HEK293 (cell line): ENCODE measurements around the gene COX7A1.

Experiments
- KLF1 ChIP-seq: fragments of 450-650 bp; formaldehyde crosslinking; IDR thresholded peaks from 2 replicates; pipeline ENCODE4 v1.5.1; 2016; ENCODE audit warnings: missing biosample characterization, missing genetic modification characterization
- KLF7 ChIP-seq: fragments of 450-650 bp; formaldehyde crosslinking; IDR thresholded peaks from 2 replicates; pipeline ENCODE4 v1.5.1; 2016; ENCODE audit warnings: missing biosample characterization, missing genetic modification characterization, borderline replicate concordance
- KLF9 ChIP-seq: fragments of 450-650 bp; formaldehyde crosslinking; IDR thresholded peaks from 2 replicates; pipeline ENCODE4 v1.5.1; 2016; ENCODE audit warnings: missing biosample characterization, missing genetic modification characterization, low read depth
- MYNN ChIP-seq: fragments of 450-650 bp; formaldehyde crosslinking; IDR thresholded peaks from 2 replicates; pipeline ENCODE4 v1.5.1; 2016; ENCODE audit warnings: missing biosample characterization, missing genetic modification characterization, borderline replicate concordance
- MZF1 ChIP-seq: fragments of 450-650 bp; formaldehyde crosslinking; IDR thresholded peaks from 2 replicates; pipeline ENCODE4 v1.5.1; 2017; ENCODE audit warnings: missing biosample characterization, missing genetic modification characterization, borderline replicate concordance
- SETDB1 ChIP-seq: IDR thresholded peaks from one replicate; pipeline ENCODE4 v1.6.1; 2017; ENCODE audit warnings: mild to moderate bottlenecking, low read length, moderate library complexity, mixed read lengths; ENCODE audit not compliant: insufficient read length
- YY1 ChIP-seq: fragments of 450-650 bp; formaldehyde crosslinking; IDR thresholded peaks from 2 replicates; pipeline ENCODE4 v1.5.1; 2018; ENCODE audit warnings: missing biosample characterization, missing genetic modification characterization
- ZFP37 ChIP-seq: fragments of 450-650 bp; formaldehyde crosslinking; IDR thresholded peaks from 2 replicates; pipeline ENCODE4 v1.5.1; 2016; ENCODE audit warnings: missing biosample characterization, missing genetic modification characterization
- ZIC2 ChIP-seq: fragments of 450-650 bp; formaldehyde crosslinking; IDR thresholded peaks from 2 replicates; pipeline ENCODE4 v1.5.1; 2016; ENCODE audit warnings: missing biosample characterization, missing genetic modification characterization
- ZNF114 ChIP-seq: fragments of 450-650 bp; formaldehyde crosslinking; IDR thresholded peaks from 2 replicates; pipeline ENCODE4 v1.5.0; 2017; ENCODE audit warnings: missing biosample characterization, missing genetic modification characterization
- ZNF121 ChIP-seq: fragments of 450-650 bp; formaldehyde crosslinking; IDR thresholded peaks from 2 replicates; pipeline ENCODE4 v1.5.1; 2016; ENCODE audit warnings: missing biosample characterization, missing genetic modification characterization
- ZNF146 ChIP-seq: fragments of 450-650 bp; formaldehyde crosslinking; IDR thresholded peaks from 2 replicates; pipeline ENCODE4 v1.5.1; 2016; ENCODE audit warnings: missing biosample characterization, missing genetic modification characterization
- ZNF16 ChIP-seq: fragments of 450-650 bp; formaldehyde crosslinking; IDR thresholded peaks from 2 replicates; pipeline ENCODE4 v1.5.1; 2016; ENCODE audit warnings: low read depth, missing biosample characterization, missing genetic modification characterization
- ZNF169 ChIP-seq: fragments of 450-650 bp; formaldehyde crosslinking; IDR thresholded peaks from 2 replicates; pipeline ENCODE4 v1.5.1; 2016; ENCODE audit warnings: missing biosample characterization, missing genetic modification characterization
- ZNF174 ChIP-seq: fragments of 450-650 bp; formaldehyde crosslinking; IDR thresholded peaks from 2 replicates; pipeline ENCODE4 v1.5.0; 2017; ENCODE audit warnings: missing biosample characterization, mild to moderate bottlenecking, missing genetic modification characterization
- ZNF391 ChIP-seq: fragments of 450-650 bp; formaldehyde crosslinking; IDR thresholded peaks from 2 replicates; pipeline ENCODE4 v1.5.1; 2016; ENCODE audit warnings: low read depth, missing biosample characterization, missing genetic modification characterization, borderline replicate concordance
- ZNF394 ChIP-seq: fragments of 450-650 bp; formaldehyde crosslinking; IDR thresholded peaks from 2 replicates; pipeline ENCODE4 v1.5.1; 2016; ENCODE audit warnings: missing biosample characterization, missing genetic modification characterization, mild to moderate bottlenecking, moderate library complexity, borderline replicate concordance
- ZNF510 ChIP-seq: fragments of 450-650 bp; formaldehyde crosslinking; IDR thresholded peaks from 2 replicates; pipeline ENCODE4 v1.5.1; 2018; ENCODE audit warnings: mild to moderate bottlenecking, missing genetic modification characterization, missing biosample characterization; ENCODE audit not compliant: insufficient replicate concordance
- ZNF530 ChIP-seq: fragments of 450-650 bp; formaldehyde crosslinking; IDR thresholded peaks from 2 replicates; pipeline ENCODE4 v1.5.1; 2016; ENCODE audit warnings: low read depth, missing biosample characterization, missing genetic modification characterization
- ZNF747 ChIP-seq: fragments of 450-650 bp; formaldehyde crosslinking; IDR thresholded peaks from 2 replicates; pipeline ENCODE4 v1.5.1; 2016; ENCODE audit warnings: missing biosample characterization, missing genetic modification characterization
- TF ChIP-seq, protein P1 (sequence below): fragments of 450-650 bp; formaldehyde crosslinking; IDR thresholded peaks from 2 replicates; pipeline ENCODE4 v1.5.1; 2017; ENCODE audit warnings: missing biosample characterization, missing genetic modification characterization
- TF ChIP-seq, protein P2 (sequence below): fragments of 450-650 bp; formaldehyde crosslinking; IDR thresholded peaks from 2 replicates; pipeline ENCODE4 v1.5.1; 2017; ENCODE audit warnings: missing biosample characterization, missing genetic modification characterization
- TF ChIP-seq, protein P3 (sequence below): fragments of 450-650 bp; formaldehyde crosslinking; IDR thresholded peaks from 2 replicates; pipeline ENCODE4 v1.5.1; 2016; ENCODE audit warnings: missing biosample characterization, missing genetic modification characterization
- TF ChIP-seq, protein P4 (sequence below): fragments of 450-650 bp; formaldehyde crosslinking; conservative IDR thresholded peaks from 2 replicates; pipeline ENCODE4 v1.5.1; 2016; ENCODE audit warnings: low read depth, missing biosample characterization, missing genetic modification characterization
- TF ChIP-seq, protein P5 (sequence below): fragments of 450-650 bp; formaldehyde crosslinking; IDR thresholded peaks from 2 replicates; pipeline ENCODE4 v1.5.1; 2016; ENCODE audit warnings: missing biosample characterization, missing genetic modification characterization

COX7A1 gene

GRCh38 chr19:36114721-36115452 lies 37.4 kb downstream of the COX7A1 start, which contains the start of gene POLR2I (continued):
- TF ChIP-seq ZNF174 (no peak), ZNF114 (tag by site-specific recombination) (no peak), KLF1 (peak; percentile 90), YY1 (peak; percentile 93), ZNF16 (tag by site-specific recombination) (no peak), KLF9 (tag by site-specific recombination) (peak; percentile 97), ZNF747 (no peak), ZNF394 (tag by site-specific recombination) (peak; percentile 68), ZNF169 (tag by site-specific recombination) (peak; percentile 4; the same call in 1 of the 2 replicates), KLF7 (peak; percentile 92), SETDB1 (peak; percentile 49), MZF1 (tag by site-specific recombination) (no peak), ZFP37 (tag by site-specific recombination) (peak; percentile 88; the same call in 1 of the 2 replicates), ZNF121 (tag by site-specific recombination) (0 out of 2 replicates have a peak, but pooled peaks have one; percentile 51), ZIC2 (tag by site-specific recombination) (peak; percentile 26), ZNF391 (tag by site-specific recombination) (peak; percentile 68; the same call in 1 of the 2 replicates), MYNN (tag by site-specific recombination) (peak; percentile 74; the same call in 1 of the 2 replicates), ZNF530 (tag by site-specific recombination) (no peak), ZNF510 (no peak), ZNF146 (tag by site-specific recombination) (peak; percentile 52; the same call in 1 of the 2 replicates)
- TF ChIP-seq, protein P1, sequence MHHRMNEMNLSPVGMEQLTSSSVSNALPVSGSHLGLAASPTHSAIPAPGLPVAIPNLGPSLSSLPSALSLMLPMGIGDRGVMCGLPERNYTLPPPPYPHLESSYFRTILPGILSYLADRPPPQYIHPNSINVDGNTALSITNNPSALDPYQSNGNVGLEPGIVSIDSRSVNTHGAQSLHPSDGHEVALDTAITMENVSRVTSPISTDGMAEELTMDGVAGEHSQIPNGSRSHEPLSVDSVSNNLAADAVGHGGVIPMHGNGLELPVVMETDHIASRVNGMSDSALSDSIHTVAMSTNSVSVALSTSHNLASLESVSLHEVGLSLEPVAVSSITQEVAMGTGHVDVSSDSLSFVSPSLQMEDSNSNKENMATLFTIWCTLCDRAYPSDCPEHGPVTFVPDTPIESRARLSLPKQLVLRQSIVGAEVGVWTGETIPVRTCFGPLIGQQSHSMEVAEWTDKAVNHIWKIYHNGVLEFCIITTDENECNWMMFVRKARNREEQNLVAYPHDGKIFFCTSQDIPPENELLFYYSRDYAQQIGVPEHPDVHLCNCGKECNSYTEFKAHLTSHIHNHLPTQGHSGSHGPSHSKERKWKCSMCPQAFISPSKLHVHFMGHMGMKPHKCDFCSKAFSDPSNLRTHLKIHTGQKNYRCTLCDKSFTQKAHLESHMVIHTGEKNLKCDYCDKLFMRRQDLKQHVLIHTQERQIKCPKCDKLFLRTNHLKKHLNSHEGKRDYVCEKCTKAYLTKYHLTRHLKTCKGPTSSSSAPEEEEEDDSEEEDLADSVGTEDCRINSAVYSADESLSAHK (tag by site-specific recombination): peak; percentile 63
- TF ChIP-seq, protein P2, sequence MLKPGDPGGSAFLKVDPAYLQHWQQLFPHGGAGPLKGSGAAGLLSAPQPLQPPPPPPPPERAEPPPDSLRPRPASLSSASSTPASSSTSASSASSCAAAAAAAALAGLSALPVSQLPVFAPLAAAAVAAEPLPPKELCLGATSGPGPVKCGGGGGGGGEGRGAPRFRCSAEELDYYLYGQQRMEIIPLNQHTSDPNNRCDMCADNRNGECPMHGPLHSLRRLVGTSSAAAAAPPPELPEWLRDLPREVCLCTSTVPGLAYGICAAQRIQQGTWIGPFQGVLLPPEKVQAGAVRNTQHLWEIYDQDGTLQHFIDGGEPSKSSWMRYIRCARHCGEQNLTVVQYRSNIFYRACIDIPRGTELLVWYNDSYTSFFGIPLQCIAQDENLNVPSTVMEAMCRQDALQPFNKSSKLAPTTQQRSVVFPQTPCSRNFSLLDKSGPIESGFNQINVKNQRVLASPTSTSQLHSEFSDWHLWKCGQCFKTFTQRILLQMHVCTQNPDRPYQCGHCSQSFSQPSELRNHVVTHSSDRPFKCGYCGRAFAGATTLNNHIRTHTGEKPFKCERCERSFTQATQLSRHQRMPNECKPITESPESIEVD (tag by site-specific recombination): no peak
- TF ChIP-seq, protein P3, sequence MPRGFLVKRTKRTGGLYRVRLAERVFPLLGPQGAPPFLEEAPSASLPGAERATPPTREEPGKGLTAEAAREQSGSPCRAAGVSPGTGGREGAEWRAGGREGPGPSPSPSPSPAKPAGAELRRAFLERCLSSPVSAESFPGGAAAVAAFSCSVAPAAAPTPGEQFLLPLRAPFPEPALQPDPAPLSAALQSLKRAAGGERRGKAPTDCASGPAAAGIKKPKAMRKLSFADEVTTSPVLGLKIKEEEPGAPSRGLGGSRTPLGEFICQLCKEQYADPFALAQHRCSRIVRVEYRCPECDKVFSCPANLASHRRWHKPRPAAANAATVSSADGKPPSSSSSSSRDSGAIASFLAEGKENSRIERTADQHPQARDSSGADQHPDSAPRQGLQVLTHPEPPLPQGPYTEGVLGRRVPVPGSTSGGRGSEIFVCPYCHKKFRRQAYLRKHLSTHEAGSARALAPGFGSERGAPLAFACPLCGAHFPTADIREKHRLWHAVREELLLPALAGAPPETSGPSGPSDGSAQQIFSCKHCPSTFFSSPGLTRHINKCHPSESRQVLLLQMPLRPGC (tag by site-specific recombination): peak; percentile 67; the same call in 1 of the 2 replicates
- TF ChIP-seq, protein P4, sequence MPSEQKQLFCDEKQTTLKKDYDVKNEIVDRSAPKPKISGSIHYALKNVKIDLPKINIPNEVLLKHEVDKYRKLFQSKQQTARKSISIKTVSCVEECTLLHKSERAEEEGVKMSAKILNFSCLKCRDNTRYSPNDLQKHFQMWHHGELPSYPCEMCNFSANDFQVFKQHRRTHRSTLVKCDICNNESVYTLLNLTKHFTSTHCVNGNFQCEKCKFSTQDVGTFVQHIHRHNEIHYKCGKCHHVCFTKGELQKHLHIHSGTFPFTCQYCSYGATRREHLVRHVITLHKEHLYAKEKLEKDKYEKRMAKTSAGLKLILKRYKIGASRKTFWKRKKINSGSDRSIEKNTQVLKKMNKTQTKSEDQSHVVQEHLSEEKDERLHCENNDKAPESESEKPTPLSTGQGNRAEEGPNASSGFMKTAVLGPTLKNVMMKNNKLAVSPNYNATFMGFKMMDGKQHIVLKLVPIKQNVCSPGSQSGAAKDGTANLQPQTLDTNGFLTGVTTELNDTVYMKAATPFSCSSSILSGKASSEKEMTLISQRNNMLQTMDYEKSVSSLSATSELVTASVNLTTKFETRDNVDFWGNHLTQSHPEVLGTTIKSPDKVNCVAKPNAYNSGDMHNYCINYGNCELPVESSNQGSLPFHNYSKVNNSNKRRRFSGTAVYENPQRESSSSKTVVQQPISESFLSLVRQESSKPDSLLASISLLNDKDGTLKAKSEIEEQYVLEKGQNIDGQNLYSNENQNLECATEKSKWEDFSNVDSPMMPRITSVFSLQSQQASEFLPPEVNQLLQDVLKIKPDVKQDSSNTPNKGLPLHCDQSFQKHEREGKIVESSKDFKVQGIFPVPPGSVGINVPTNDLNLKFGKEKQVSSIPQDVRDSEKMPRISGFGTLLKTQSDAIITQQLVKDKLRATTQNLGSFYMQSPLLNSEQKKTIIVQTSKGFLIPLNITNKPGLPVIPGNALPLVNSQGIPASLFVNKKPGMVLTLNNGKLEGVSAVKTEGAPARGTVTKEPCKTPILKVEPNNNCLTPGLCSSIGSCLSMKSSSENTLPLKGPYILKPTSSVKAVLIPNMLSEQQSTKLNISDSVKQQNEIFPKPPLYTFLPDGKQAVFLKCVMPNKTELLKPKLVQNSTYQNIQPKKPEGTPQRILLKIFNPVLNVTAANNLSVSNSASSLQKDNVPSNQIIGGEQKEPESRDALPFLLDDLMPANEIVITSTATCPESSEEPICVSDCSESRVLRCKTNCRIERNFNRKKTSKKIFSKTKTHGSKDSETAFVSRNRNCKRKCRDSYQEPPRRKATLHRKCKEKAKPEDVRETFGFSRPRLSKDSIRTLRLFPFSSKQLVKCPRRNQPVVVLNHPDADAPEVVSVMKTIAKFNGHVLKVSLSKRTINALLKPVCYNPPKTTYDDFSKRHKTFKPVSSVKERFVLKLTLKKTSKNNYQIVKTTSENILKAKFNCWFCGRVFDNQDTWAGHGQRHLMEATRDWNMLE (tag by site-specific recombination): no peak
- TF ChIP-seq, protein P5, sequence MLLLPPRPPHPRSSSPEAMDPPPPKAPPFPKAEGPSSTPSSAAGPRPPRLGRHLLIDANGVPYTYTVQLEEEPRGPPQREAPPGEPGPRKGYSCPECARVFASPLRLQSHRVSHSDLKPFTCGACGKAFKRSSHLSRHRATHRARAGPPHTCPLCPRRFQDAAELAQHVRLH (tag by site-specific recombination): peak; percentile 72; the same call in 1 of the 2 replicates
